Loucy (cell line): ENCODE measurements around the gene GBF1.

Source experiments
- H2AFZ ChIP-seq: fragments of 200-600 bp; sonication (generic); 2 replicates; pipeline ENCODE4 v1.6.0; 2016; ENCODE audit warnings: antibody characterized with exemption, mild to moderate bottlenecking, low read length, moderate library complexity
- H3F3A ChIP-seq: fragments of 200-600 bp; 2 replicates; pipeline ENCODE4 v1.6.0; 2016; ENCODE audit warnings: antibody characterized with exemption, low read depth, mild to moderate bottlenecking
- H3K27me3 ChIP-seq: fragments of 200-600 bp; sonication (generic); 2 replicates; pipeline ENCODE4 v1.6.1; 2014; ENCODE audit warnings: low read length, mild to moderate bottlenecking; ENCODE audit not compliant: insufficient read depth, poor library complexity, severe bottlenecking
- H3K36me3 ChIP-seq: fragments of 200-600 bp; sonication (generic); 2 replicates; pipeline ENCODE4 v1.6.1; 2016; ENCODE audit warnings: low read length; ENCODE audit not compliant: insufficient read depth
- H3K4me1 ChIP-seq: fragments of 200-600 bp; sonication (generic); 2 replicates; pipeline ENCODE4 v1.5.1; 2014; ENCODE audit warnings: low read length, mild to moderate bottlenecking; ENCODE audit not compliant: insufficient read depth, poor library complexity, severe bottlenecking
- H3K4me2 ChIP-seq: fragments of 200-600 bp; sonication (generic); 2 replicates; pipeline ENCODE4 v1.6.0; 2014; ENCODE audit warnings: antibody characterized with exemption, low read length, low read depth, mild to moderate bottlenecking; ENCODE audit not compliant: poor library complexity, severe bottlenecking
- H3K4me3 ChIP-seq: fragments of 200-600 bp; sonication (generic); 2 replicates; pipeline ENCODE4 v1.5.1; 2014; ENCODE audit warnings: low read length, mild to moderate bottlenecking, mixed read lengths; ENCODE audit not compliant: poor library complexity, severe bottlenecking
- H3K79me2 ChIP-seq: fragments of 200-600 bp; sonication (generic); 2 replicates; pipeline ENCODE4 v1.6.1; 2014; ENCODE audit warnings: low read length; ENCODE audit not compliant: insufficient read depth
- H3K9ac ChIP-seq: fragments of 200-600 bp; sonication (generic); 2 replicates; pipeline ENCODE4 v1.6.0; 2014; ENCODE audit warnings: mild to moderate bottlenecking, low read depth, low read length, moderate library complexity; ENCODE audit not compliant: poor library complexity, severe bottlenecking
- H3K9me2 ChIP-seq: fragments of 200-600 bp; sonication (generic); replicated peaks from 2 replicates; pipeline ENCODE4 v1.6.1; 2016; ENCODE audit warnings: low read depth, low read length, mixed read lengths
- H3K9me3 ChIP-seq: fragments of 200-600 bp; sonication (generic); 2 replicates; pipeline ENCODE4 v1.6.1; 2014; ENCODE audit warnings: mild to moderate bottlenecking, antibody characterized with exemption, low read length, low read depth; ENCODE audit not compliant: insufficient read depth
- H4K20me1 ChIP-seq: fragments of 200-600 bp; sonication (generic); 2 replicates; pipeline ENCODE4 v1.6.0; 2014; ENCODE audit warnings: antibody characterized with exemption, low read length, mild to moderate bottlenecking; ENCODE audit not compliant: insufficient read depth, poor library complexity, severe bottlenecking
- EZH2phosphoT487 ChIP-seq: fragments of 200-600 bp; IDR thresholded peaks from 2 replicates; pipeline ENCODE4 v1.6.1; 2018; ENCODE audit warnings: antibody characterized with exemption, mild to moderate bottlenecking, moderate library complexity, borderline replicate concordance
- TF ChIP-seq, protein P1 (sequence below): fragments of 200-600 bp; sonication (generic); conservative IDR thresholded peaks from 2 replicates; pipeline ENCODE4 v1.5.1; 2014; ENCODE audit warnings: mild to moderate bottlenecking, antibody characterized with exemption, low read length

GBF1 gene

DNA sequence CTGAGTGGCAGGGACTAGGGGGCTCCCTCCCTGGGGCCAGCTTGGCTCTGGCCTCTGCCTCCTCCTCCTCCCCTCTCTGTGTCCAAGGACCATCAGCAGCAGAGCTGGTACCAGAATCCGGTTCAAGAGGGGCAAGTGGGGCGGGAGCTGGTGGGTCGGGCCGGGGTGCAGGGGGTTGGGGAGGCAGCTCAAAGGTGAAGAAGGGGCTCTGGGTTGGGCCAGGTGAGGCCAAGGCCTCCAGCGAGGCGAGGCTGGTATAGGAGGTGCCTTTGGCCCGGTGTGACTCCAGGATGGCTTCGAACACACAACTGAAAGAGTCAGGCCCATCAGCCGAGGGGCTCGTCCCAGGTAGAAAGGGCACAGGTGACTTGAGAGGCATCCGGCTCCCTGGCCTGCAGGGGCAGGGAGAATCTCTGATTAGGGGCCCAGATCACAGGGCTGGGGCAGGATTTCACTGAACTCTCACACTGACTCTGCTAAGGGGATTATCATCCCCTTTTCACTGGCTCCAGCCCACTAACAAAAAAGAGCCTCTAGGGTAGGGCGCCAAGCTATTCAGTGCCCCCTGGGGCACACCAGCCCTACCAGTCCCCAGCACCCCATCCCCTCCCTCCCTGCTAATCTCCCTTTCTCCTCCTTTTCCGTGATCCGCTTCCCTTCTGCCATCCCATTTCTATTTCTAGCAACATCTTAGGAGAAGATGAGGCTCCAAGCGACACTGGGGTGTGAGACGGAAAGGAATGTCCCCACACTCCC, 168.7 kb downstream of the GBF1 start:
- Histone ChIP-seq H3K9me2 (no peaks in the 10 kb centered on the region), H3K36me3 (no peaks in the 10 kb centered on the region), H3K4me2 (no peak overlapping the region), H3K79me2 (no peaks in the 10 kb centered on the region), H4K20me1 (no peaks in the 10 kb centered on the region), H3K27me3 (peaks cover 22% of the 10 kb centered on the region), H3K4me1 (no peaks in the 10 kb centered on the region), H3K9ac (no peak overlapping the region), H3K4me3 (no peak overlapping the region), H2AFZ (no peak overlapping the region), H3K9me3 (no peaks in the 10 kb centered on the region), H3F3A (no peaks in the 10 kb centered on the region)
- TF ChIP-seq EZH2phosphoT487, result no peak
- TF ChIP-seq, protein P1, sequence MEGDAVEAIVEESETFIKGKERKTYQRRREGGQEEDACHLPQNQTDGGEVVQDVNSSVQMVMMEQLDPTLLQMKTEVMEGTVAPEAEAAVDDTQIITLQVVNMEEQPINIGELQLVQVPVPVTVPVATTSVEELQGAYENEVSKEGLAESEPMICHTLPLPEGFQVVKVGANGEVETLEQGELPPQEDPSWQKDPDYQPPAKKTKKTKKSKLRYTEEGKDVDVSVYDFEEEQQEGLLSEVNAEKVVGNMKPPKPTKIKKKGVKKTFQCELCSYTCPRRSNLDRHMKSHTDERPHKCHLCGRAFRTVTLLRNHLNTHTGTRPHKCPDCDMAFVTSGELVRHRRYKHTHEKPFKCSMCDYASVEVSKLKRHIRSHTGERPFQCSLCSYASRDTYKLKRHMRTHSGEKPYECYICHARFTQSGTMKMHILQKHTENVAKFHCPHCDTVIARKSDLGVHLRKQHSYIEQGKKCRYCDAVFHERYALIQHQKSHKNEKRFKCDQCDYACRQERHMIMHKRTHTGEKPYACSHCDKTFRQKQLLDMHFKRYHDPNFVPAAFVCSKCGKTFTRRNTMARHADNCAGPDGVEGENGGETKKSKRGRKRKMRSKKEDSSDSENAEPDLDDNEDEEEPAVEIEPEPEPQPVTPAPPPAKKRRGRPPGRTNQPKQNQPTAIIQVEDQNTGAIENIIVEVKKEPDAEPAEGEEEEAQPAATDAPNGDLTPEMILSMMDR, result no peak

DNA sequence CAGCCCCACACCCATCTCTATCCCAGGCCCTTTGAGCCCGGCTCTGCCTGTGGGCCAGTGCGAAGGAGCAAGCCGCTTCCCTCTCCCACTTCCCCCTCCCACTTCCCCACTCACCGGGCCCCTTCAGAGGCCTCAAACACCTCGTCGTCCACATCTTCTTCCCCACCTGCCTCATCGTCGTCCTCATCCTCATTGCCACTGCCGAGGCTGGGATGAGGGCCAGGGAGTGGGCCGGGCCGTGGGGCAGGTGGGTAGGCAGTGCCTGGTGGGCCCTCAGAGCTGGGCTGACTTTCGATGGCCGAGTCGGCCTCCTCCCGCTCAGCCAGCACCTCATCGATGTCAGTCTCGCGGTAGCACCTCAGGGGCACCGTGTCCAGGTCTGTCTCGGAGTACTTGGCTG, 169.4 kb downstream of the GBF1 start:
- no peaks in the 10 kb centered on the region for H4K20me1 ChIP-seq
- H3K4me2 ChIP-seq, result no peak overlapping the region

DNA sequence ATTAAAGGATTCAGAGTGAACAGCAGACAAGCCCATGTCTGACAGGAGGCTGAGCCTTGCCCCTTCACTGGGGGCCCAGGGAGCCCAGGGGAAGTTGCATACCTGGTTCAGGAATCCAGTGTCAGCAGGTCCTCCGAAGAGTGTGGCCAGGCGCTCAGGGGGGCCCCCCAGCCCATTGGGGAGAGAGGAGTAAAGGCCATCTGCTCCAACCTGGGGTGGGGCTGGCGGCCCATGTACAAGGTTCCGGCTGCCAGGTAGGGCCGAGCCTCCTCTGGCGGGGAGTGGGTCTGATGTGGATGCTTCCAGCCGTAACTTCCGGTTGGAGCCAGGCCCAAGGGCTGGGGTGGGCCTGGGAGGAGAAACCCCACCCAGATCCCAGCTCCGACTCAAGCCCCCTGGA, 171.0 kb downstream of the GBF1 start:
- peaks cover under 1% of the 10 kb centered on the region; the same call in 1 of the 2 replicates for H3K79me2 ChIP-seq
- H3K4me2 ChIP-seq, result no peak overlapping the region
- H3K9me3 ChIP-seq, result no peaks in the 10 kb centered on the region
- no peaks in the 10 kb centered on the region for H3F3A ChIP-seq
- H3K4me1 ChIP-seq, result peaks cover 13% of the 10 kb centered on the region
- no peaks in the 10 kb centered on the region for H4K20me1 ChIP-seq
- H3K36me3 ChIP-seq, result no peaks in the 10 kb centered on the region
- H3K4me3 ChIP-seq, result no peak overlapping the region
- H3K9ac ChIP-seq, result no peak overlapping the region
- TF ChIP-seq, protein P1, result no peak
- TF ChIP-seq EZH2phosphoT487, result no peak
- no peaks in the 10 kb centered on the region for H3K9me2 ChIP-seq
- H2AFZ ChIP-seq, result no peak overlapping the region
- no peaks in the 10 kb centered on the region for H3K27me3 ChIP-seq

More for the DNA sequence above, 169.4 kb downstream of the GBF1 start:
- no peak overlapping the region for H3K9ac ChIP-seq
- peaks cover 15% of the 10 kb centered on the region for H3K27me3 ChIP-seq
- H2AFZ ChIP-seq, result no peak overlapping the region
- H3K4me3 ChIP-seq, result no peak overlapping the region
- H3K79me2 ChIP-seq, result no peaks in the 10 kb centered on the region
- no peaks in the 10 kb centered on the region for H3K36me3 ChIP-seq
- no peaks in the 10 kb centered on the region for H3K9me2 ChIP-seq
- TF ChIP-seq EZH2phosphoT487, result no peak
- TF ChIP-seq, protein P1, result no peak
- no peaks in the 10 kb centered on the region for H3K9me3 ChIP-seq
- no peaks in the 10 kb centered on the region for H3F3A ChIP-seq
- peaks cover 5% of the 10 kb centered on the region for H3K4me1 ChIP-seq
